Lower leg skin (tissue), 4 donors: ENCODE data around the gene GUCY2C. TPM values are rescaled to one million over a fixed set of nuclear protein-coding genes. Genes with fewer than 3 reads are reported as not detected.

Experiments
- DNase-seq, 2 donors: peaks; one replicate each; pipeline ENCODE4 v3.0.0-alpha.2; 2019; ENCODE audit warnings: low spot score in 2 of 2
- H3K4me3 ChIP-seq: fragments of 200-600 bp; sonication (generic); 2 replicates; pipeline ENCODE4 v1.5.1; 2017; ENCODE audit warnings: mild to moderate bottlenecking, low read depth; ENCODE audit not compliant: poor library complexity, severe bottlenecking
- CTCF ChIP-seq, 3 donors: fragments of 450-650 bp; IDR thresholded peaks; one replicate each; pipeline ENCODE4 v1.5.1; 2016; ENCODE audit warnings: antibody characterized with exemption in 3 of 3, mild to moderate bottlenecking in 3 of 3, moderate library complexity in 2 of 3
- POLR2A ChIP-seq, 2 donors: fragments of 450-650 bp; IDR thresholded peaks; one replicate each; pipeline ENCODE4 v1.6.1; 2016 to 2017; ENCODE audit warnings: antibody characterized with exemption in 2 of 2, mild to moderate bottlenecking in 1 of 2, moderate library complexity in 1 of 2
- WGBS, 2 donors: methylation state at CpG; one replicate each; pipeline ENCODE4 v1.1.5; 2018; 5-methylcytosine and 5-hydroxymethylcytosine counted together
- intact Hi-C: fragments of 100-400 bp; cut with DNase I; formaldehyde crosslinking; loops from one replicate; pipeline ENCODE4 v1.15.0; 2023; ENCODE audit warnings: low total_unique reads
- total RNA-seq, 4 donors: library from RNA; depleted of rRNA; stranded (reverse); fragments of >200 nt; gene quantifications; one replicate each; pipeline ENCODE4 v1.1.0, GENCODE V29; 2016

GUCY2C gene
- total RNA-seq, 4 donors from 2014 or later = 0.45 to 1.3 (median 0.99) TPM; not detected in 1

- intact Hi-C loops = no loop called here
- TF ChIP-seq CTCF (IDR thresholded peaks at IDR 0.05) = no peak
- no peak for TF ChIP-seq POLR2A (IDR thresholded peaks at IDR 0.05)
- H3K4me3 ChIP-seq = no peak overlapping the region
- DNase-seq = no peak
- 83 to 88% methylated on average over 3 of the region's 3 CpGs for WGBS, 2 donors
Measured at GRCh38 chr12:14621826-14622225, 74.6 kb downstream of the GUCY2C start.

GRCh38 chr12:14619741-14620501 is 76.5 kb downstream of the GUCY2C start:
- no peak for DNase-seq
- 90 to 92% methylated on average over 6 of the region's 6 CpGs for WGBS, 2 donors
- intact Hi-C loops = no loop called here
- no peak for TF ChIP-seq CTCF (IDR thresholded peaks at IDR 0.05)
- TF ChIP-seq POLR2A (IDR thresholded peaks at IDR 0.05) = no peak
- H3K4me3 ChIP-seq = no peak overlapping the region

- 27 to 35% methylated on average over 4 of the region's 4 CpGs for WGBS, 2 donors
- no peak overlapping the region for H3K4me3 ChIP-seq
- TF ChIP-seq POLR2A (IDR thresholded peaks at IDR 0.05) (no peak), CTCF (IDR thresholded peaks at IDR 0.05) (no peak)
- DNase-seq = no peak
- intact Hi-C loops = no loop called here
Measured at GRCh38 chr12:14618983-14619382, 77.4 kb downstream of the GUCY2C start.

GRCh38 chr12:14614704-14615121 is 81.7 kb downstream of the GUCY2C start:
- no peak for DNase-seq
- intact Hi-C loops = no loop called here
- H3K4me3 ChIP-seq = no peak overlapping the region
- TF ChIP-seq CTCF (IDR thresholded peaks at IDR 0.05) (no peak), POLR2A (IDR thresholded peaks at IDR 0.05) (no peak)
- 34 to 41% methylated on average over 3 of the region's 3 CpGs for WGBS, 2 donors

- DNase-seq = no peak
- no peak overlapping the region for H3K4me3 ChIP-seq
- no peak for TF ChIP-seq CTCF (IDR thresholded peaks at IDR 0.05)
- TF ChIP-seq POLR2A (IDR thresholded peaks at IDR 0.05) = no peak
- WGBS, 2 donors = 55 to 64% methylated on average over 1 of the region's 1 CpG
- intact Hi-C loops = no loop called here
Measured at GRCh38 chr12:14613718-14614117, 82.7 kb downstream of the GUCY2C start.
